Activated naive CD4-positive, alpha-beta T cell treated with anti-CD3 and anti-CD28 coated beads, Interleukin-2, amount 50 U/mL, for 72 hours (primary cell): ENCODE results near the gene KRI1. TPM values are rescaled to one million over a fixed set of nuclear protein-coding genes. Genes with fewer than 3 reads are reported as not detected.
"Not testable (repeated sequence)": the region's sequence is repeated elsewhere in the genome, so short reads cannot be mapped to it uniquely, and the experiment has no call there.

Experiments used
- ATAC-seq, 2 donors: fragments of 150-1000 bp; cut with Tn5 transposase; 2 replicates each; pipeline ENCODE4 v1.10.0; 2021; ENCODE audit warnings: mild to moderate bottlenecking in 2 of 2, moderate library complexity in 2 of 2
- DNase-seq, 2 donors: peaks; one replicate each; pipeline ENCODE4 v3.0.0; 2021 to 2022; ENCODE audit warnings: low spot score in 2 of 2
- H3K27ac Mint-ChIP-seq, 2 donors: one replicate each; pipeline ENCODE4 v1.8.0; 2022; ENCODE audit warnings: mild to moderate bottlenecking in 2 of 2, mixed read lengths in 2 of 2
- H3K36me3 Mint-ChIP-seq, 2 donors: one replicate each; pipeline ENCODE4 v1.8.0; 2022; ENCODE audit warnings: mixed read lengths in 2 of 2
- H3K9me3 Mint-ChIP-seq, 2 donors: one replicate each; pipeline ENCODE4 v1.8.0; 2022; ENCODE audit warnings: mixed read lengths in 2 of 2
- total RNA-seq, 2 donors: library from RNA; stranded (reverse); gene quantifications; one replicate each; pipeline ENCODE4 v1.2.3, GENCODE V29; 2022

The KRI1 gene
- total RNA-seq, 2 donors from 2014 or later, result 55.6 to 62.7 TPM

- Mint-ChIP-seq H3K27ac (peak overlapping the region; percentile 60 to 91), H3K36me3 (peaks cover 0 to 23% of the 10 kb centered on the region in 2 donors), H3K9me3 (no peaks in the 10 kb centered on the region)
- DNase-seq (no peak), ATAC-seq (no peak)
Measured at GRCh38 chr19:10557603-10558197, 8.1 kb downstream of the KRI1 start.

DNA sequence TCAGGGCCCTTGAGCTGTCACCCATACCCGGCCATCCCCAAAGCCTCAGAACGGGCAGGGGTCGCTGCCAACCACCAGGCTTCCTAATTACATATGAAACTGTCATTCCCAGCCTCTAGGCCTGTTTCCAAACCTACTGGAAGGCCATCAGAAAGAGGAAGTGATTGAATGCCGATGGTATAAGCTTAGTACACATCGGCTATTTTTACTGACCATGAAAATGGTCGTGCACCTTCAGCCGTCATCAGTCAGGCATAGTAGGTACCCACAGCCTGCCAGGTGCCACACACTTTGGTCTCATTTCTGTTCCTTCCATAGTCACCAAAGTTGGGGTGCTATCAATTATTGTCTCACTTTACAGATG lies 10.2 kb downstream of the KRI1 start:
- ATAC-seq (no peak), DNase-seq (no peak)
- Mint-ChIP-seq H3K36me3 (peaks cover 0 to 21% of the 10 kb centered on the region in 2 donors), H3K27ac (peak overlapping the region; percentile 29 to 85), H3K9me3 (no peaks in the 10 kb centered on the region)

GRCh38 chr19:10554760-10555609 lies 10.8 kb downstream of the KRI1 start:
- Mint-ChIP-seq H3K27ac (peak overlapping the region; percentile 85 to 90), H3K9me3 (no peaks in the 10 kb centered on the region), H3K36me3 (peaks cover 0 to 21% of the 10 kb centered on the region in 2 donors)
- ATAC-seq (peak in 1 of 2 donors; percentile 12), DNase-seq (no peak)

- Mint-ChIP-seq H3K36me3 (peaks cover 0 to 21% of the 10 kb centered on the region in 2 donors), H3K9me3 (no peaks in the 10 kb centered on the region), H3K27ac (peak overlapping the region; percentile 85 to 90)
- DNase-seq (peak in 1 of 2 donors; percentile 33), ATAC-seq (peak; percentile 69 to 70)
Measured at GRCh38 chr19:10553943-10554381, 11.8 kb downstream of the KRI1 start.

DNA sequence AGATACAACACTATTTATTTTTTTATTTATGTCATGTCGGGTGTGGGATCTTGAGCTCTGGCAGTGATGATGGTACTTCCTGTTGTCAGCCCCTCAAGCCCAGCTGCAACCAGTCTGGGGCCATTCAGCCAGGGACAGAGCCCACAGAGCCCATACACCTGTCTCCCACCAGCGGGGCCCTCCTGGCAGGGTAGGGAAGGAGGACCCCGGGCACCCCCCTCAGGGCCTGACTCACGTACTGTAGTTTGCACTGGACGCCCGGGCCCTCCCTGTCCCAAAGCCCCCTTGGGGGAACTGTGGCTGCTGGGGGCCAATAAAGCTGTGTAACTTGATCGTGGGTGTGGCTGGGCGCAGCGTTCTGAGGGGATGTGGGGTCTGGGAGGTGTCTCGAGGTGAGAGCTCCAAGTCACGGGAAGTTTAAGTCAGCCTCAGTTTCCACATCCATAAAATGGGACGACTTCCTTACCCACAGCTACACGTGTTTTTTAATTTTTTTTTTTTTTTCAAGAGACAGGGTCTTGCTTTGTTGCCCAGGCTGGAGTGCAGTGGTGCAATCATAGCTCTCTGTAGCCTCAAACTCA lies 12.6 kb downstream of the KRI1 start:
- no peak for DNase-seq
- H3K36me3 Mint-ChIP-seq, result peaks cover 0 to 21% of the 10 kb centered on the region in 2 donors
- no peaks in the 10 kb centered on the region for H3K9me3 Mint-ChIP-seq
- H3K27ac Mint-ChIP-seq, result peak overlapping the region; percentile 85 to 86
- ATAC-seq, result no peak

GRCh38 chr19:10552510-10553053 lies 13.2 kb downstream of the KRI1 start:
- Mint-ChIP-seq H3K36me3 (peaks cover 0 to 21% of the 10 kb centered on the region in 2 donors), H3K27ac (peak overlapping the region in 1 of 2 donors; percentile 85), H3K9me3 (no peaks in the 10 kb centered on the region)
- ATAC-seq, result peak; percentile 36 to 42
- no peak for DNase-seq

GRCh38 chr19:10551698-10552301 lies 14.0 kb downstream of the KRI1 start:
- ATAC-seq (peak in 1 of 2 donors; percentile 38), DNase-seq (peak in 1 of 2 donors; percentile 50)
- peaks cover 0 to 21% of the 10 kb centered on the region in 2 donors for H3K36me3 Mint-ChIP-seq
- H3K27ac Mint-ChIP-seq, result no peak overlapping the region
- no peaks in the 10 kb centered on the region for H3K9me3 Mint-ChIP-seq

DNA sequence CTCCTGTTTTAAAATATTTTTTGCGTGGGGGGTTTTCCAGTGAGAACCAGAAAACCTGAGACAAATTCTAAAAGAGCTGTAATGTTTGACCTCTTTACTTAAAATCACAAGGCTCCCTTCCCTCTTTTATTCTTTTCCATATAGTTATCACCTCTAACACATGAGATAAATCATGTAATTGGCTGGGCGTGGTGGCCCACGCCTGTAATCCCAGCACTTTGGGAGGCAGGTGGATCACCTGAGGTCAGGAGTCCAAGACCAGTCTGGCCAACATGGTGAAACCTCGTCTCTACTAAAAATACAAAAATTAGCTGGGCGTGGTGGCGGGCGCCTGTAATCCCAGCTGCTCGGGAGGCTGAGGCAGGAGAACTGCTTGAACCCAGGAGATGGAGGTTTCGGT lies 14.8 kb downstream of the KRI1 start:
- peaks cover 0 to 21% of the 10 kb centered on the region in 2 donors for H3K36me3 Mint-ChIP-seq
- not testable (repeated sequence) for H3K27ac Mint-ChIP-seq, ATAC-seq, H3K9me3 Mint-ChIP-seq, DNase-seq

GRCh38 chr19:10550336-10550735 lies 15.5 kb downstream of the KRI1 start:
- peaks cover 0 to 21% of the 10 kb centered on the region in 2 donors for H3K36me3 Mint-ChIP-seq
- H3K27ac Mint-ChIP-seq, result peak overlapping the region in 1 of 2 donors; percentile 22
- no peaks in the 10 kb centered on the region for H3K9me3 Mint-ChIP-seq

DNA sequence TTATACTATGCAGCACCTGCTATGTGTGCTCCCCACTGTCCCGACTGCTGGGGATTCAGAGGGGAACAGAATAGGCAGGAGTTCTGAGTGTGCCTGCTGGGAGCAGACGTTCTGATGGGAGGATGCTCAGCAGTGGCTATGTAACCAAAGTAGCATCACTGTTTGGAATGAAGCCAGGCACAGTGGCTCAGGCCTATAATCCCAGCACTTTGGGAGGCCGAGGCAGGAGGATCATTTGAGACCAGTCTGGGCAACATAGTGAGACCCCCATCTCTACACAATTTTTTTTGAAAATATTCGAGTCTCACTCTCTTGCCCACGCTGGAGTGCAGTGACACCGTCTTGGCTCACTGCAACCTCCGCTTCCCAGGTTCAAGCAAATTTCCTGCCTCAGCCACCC lies 16.1 kb downstream of the KRI1 start:
- peaks cover 3 to 21% of the 10 kb centered on the region in 2 donors for H3K36me3 Mint-ChIP-seq
- H3K27ac Mint-ChIP-seq, result peak overlapping the region in 1 of 2 donors; percentile 22
- DNase-seq, result no peak
- H3K9me3 Mint-ChIP-seq, result no peaks in the 10 kb centered on the region
- no peak for ATAC-seq

More at GRCh38 chr19:10550336-10550735, 15.5 kb downstream of the KRI1 start:
- DNase-seq (no peak), ATAC-seq (no peak)

DNA sequence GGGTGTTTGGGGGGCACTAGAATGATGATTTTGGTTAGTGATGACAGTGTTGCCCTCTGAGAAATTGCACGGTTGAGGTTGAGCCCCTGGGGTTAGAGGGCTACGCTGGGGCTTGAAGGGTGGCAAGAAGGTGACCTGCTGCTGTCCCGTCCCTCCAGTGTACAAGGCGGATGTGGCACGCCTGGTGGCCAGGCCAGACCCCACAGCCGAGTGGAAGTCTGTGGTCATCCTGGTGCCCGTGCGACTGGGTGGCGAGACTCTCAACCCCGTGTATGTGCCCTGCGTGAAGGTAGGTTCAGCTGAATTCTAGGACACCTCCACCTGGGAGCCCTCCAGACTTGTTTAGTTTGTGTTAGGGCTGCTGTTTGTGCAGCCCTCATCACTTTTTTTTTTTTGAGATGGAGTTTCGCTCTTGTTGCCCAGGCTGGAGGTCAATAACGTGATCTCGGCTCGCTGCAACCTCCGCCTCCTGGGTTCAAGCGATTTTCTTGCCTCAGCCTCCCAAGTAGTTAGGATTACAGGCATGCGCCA lies 17.0 kb downstream of the KRI1 start:
- peaks cover 8 to 21% of the 10 kb centered on the region in 2 donors for H3K36me3 Mint-ChIP-seq
- no peak for ATAC-seq

DNA sequence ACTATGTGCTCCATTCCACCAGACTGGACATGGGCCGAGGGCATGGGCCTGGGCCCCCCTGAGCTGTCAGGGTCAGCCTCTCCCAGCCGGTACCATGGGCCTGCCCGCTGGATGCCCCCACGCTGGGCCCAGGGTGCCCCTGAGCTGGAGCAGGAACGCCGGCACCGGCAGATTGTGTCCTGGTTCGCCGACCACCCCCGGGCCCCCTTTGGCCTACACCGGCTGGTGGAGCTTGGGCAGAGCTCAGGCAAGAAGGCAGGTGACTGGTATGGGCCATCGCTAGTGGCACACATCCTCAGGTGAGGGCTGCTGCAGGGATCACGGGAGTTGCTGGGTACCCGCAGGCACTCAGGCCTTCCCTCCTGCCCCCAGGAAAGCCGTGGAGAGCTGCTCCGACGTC lies 19.0 kb downstream of the KRI1 start:
- peaks cover 7 to 8% of the 10 kb centered on the region in 2 donors for H3K36me3 Mint-ChIP-seq
- H3K27ac Mint-ChIP-seq, result no peak overlapping the region
- H3K9me3 Mint-ChIP-seq, result no peaks in the 10 kb centered on the region
- ATAC-seq, result no peak
- no peak for DNase-seq

More for the DNA sequence above, 17.0 kb downstream of the KRI1 start:
- Mint-ChIP-seq H3K9me3 (no peaks in the 10 kb centered on the region), H3K27ac (peak overlapping the region in 1 of 2 donors; percentile 68)
- DNase-seq, result no peak

DNA sequence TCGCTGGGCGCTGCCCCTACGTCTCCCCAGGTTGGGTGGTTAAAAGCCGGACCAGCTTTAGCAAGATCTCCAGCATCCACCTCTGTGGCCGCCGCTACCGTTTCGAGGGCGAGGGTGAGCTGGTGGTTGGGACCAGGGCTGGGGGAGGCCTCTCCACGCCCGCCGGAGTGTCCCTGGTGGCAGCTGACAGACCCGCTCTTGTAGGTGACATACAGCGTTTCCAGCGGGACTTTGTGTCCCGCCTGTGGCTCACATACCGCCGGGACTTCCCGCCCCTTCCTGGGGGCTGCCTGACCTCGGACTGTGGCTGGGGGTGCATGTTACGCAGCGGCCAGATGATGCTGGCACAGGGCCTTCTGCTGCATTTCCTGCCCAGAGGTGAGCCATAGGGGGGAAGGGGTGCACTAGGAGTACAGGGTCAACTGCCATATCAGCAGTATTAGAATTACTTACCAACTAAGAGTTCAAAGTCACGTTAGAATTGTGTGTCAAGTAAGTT lies 21.0 kb downstream of the KRI1 start:
- ATAC-seq (peak in 1 of 2 donors; percentile 32), DNase-seq (no peak)
- peaks cover 0 to 8% of the 10 kb centered on the region in 2 donors for H3K36me3 Mint-ChIP-seq
- H3K27ac Mint-ChIP-seq, result peak overlapping the region; percentile 92 to 98
- no peaks in the 10 kb centered on the region for H3K9me3 Mint-ChIP-seq

DNA sequence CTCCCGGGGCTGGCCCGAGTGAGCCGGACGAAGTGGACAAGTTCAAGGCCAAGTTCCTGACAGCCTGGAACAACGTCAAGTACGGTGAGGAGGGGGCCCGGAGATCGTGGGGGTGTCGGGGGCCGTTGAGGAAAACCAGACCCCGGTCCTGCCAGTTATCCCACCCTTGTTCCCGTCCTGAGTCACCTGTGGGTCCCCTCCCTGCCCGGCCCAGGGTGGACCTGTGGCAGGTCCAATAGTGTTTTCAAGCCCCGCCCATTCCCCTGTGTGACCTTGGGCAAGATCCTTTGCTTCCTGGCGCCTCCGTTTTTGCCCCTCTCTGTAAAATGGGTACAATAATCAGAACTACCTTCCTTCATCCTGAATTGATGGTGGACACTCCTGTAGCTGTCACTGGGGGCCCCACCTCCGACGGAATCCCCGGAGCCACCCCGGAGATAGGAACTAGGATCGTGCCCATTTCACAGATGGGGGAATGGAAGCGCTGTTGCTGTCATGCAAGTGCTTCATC lies 21.5 kb downstream of the KRI1 start:
- H3K27ac Mint-ChIP-seq, result peak overlapping the region; percentile 92 to 98
- no peaks in the 10 kb centered on the region for H3K9me3 Mint-ChIP-seq
- peak in 1 of 2 donors; percentile 33 for DNase-seq
- peak; percentile 25 to 27 for ATAC-seq
- peaks cover 0 to 8% of the 10 kb centered on the region in 2 donors for H3K36me3 Mint-ChIP-seq

DNA sequence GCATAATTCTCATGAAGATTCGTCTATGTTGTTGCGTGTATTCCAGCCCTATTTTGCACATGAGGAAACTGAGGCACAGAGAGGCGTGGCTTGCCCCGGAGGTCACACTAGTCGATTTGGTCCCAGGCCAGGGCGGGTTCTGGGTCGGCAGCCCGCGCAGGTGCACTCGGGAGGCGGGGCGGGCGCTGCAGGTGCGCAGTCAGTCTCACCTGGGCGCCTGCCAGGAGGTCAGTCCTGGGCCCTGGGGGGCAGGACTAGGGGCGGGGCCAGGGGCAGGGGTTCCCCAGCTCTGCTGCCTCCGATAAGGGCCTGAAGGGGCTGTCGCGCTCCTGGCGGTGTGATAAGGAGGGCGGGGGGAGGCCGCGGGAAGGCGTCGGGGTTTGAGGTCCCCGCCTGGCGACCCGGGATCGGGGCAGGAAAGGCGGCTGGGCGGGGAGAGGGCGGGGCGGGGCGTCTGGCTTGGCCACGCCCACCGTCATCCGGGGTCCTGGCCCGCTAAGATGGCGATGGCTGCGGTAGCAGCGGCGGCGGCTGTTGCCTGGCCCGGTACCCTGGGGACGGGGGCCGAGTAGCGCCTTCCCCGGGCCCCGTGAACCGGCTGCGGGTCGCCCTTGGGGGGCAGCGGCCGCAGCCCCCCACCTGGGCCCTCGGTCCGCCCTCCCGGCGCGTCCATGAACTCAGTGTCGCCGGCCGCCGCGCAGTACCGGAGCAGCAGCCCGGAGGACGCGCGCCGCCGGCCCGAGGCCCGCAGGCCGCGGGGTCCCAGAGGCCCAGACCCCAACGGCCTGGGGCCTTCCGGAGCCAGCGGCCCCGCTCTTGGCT lies 22.2 kb downstream of the KRI1 start, which contains the start of gene ATG4D:
TSS of gene ATG4D (plus strand) at position 485 of the 822 bp plus-strand sequence. CDS start at position 672, 187 bp downstream.
- ATAC-seq, result peak; percentile 86 to 90
- Mint-ChIP-seq H3K27ac (peak within 1 kb of the TSS; percentile 92 to 98), H3K36me3 (peaks cover 0 to 8% of the 10 kb centered on the region in 2 donors), H3K9me3 (no peaks in the 10 kb centered on the region)
- DNase-seq, result peak; percentile 80 to 81
